Muscle of leg (tissue), 11 donors: ENCODE data around the gene ARHGEF40. TPM values are rescaled to one million over a fixed set of nuclear protein-coding genes. Genes with fewer than 3 reads are reported as not detected.

Source experiments
- DNase-seq: peaks from one replicate; pipeline ENCODE4 v3.0.0; 2013
- H3K27ac ChIP-seq: one replicate; pipeline ENCODE4 v1.5.1; 2013; ENCODE audit warnings: mild to moderate bottlenecking, low read length, control low read depth
- H3K27me3 ChIP-seq: one replicate; pipeline ENCODE4 v1.6.1; 2013; ENCODE audit warnings: low read length; ENCODE audit not compliant: control insufficient read depth, insufficient read depth
- H3K36me3 ChIP-seq: one replicate; pipeline ENCODE4 v1.6.1; 2013; ENCODE audit warnings: low read length; ENCODE audit not compliant: control insufficient read depth, insufficient read depth
- H3K4me1 ChIP-seq: one replicate; pipeline ENCODE4 v1.6.1; 2013; ENCODE audit warnings: low read length; ENCODE audit not compliant: control insufficient read depth, insufficient read depth
- H3K4me3 ChIP-seq: one replicate; pipeline ENCODE4 v1.5.1; 2013; ENCODE audit warnings: low read length, control low read depth
- H3K9me3 ChIP-seq: replicated peaks from 2 replicates; pipeline ENCODE4 v1.6.1; 2013; ENCODE audit warnings: low read depth, low read length; ENCODE audit not compliant: control insufficient read depth
- WGBS: methylation state at CpG from one replicate; pipeline ENCODE4 v1.1.5; 2013; ENCODE audit warnings: missing lambda C conversion rate; ENCODE audit not compliant: insufficient coverage; 5-methylcytosine and 5-hydroxymethylcytosine counted together
- polyA plus RNA-seq, 8 donors: library from polyadenylated mRNA; unstranded; fragments of 120-200 nt; gene quantifications; one replicate each; pipeline versions ENCODE4 v1.2.1 to v1.2.3, GENCODE V29; 2013; ENCODE audit warnings: inconsistent platforms in 1 of 8, low replicate concordance in 1 of 8; ENCODE audit not compliant: insufficient read length in 8 of 8, insufficient read depth in 1 of 8
- total RNA-seq: library from RNA; stranded (reverse); fragments of 120-200 nt; gene quantifications from one replicate; pipeline ENCODE4 v1.2.4, GENCODE V29; 2013

Gene ARHGEF40
- total and polyA plus RNA-seq, 9 donors = 50.5 to 70.2 (median 65.2) TPM

DNA sequence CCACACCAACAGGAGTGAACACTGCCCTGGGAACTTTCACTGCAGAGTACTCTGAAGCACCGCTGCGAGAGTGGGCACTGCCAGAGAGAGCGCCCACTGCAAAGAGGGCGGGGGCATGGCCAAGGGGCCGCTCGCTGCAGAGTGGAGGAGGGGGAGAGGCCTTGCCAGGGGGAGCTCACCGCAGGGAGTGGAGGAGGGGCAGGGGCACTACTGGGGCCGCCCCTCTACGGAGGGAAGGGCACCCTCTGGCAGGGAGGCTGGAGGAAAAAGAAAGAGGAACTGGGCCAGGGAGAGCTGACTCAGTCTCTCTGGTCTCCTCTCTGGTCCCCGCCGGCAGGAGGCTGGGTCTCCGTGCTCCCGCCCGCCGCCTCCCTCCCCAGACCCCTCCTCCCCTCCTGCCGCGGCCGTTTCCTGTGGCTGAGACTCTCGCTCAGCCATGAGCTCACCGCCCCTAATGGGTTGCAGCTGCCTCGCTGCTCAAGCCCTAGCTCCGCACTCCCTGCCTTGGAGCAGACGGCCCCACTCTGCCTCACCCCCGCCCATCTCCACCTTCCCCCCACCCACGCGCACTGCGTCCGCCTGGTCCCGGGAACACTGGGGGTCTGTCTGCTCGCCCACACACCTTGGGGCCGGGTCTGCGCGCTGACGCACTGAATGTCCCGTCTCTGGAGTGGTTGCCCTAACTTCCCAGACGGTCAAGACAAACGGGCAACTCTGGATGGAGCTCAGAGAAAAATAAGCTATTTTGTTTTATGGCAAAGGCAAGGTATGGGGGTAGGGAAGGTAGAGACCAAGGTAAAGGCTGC lies 1.3 kb downstream of the ARHGEF40 start:
- under 1% methylated on average over 27 of the region's 37 CpGs for WGBS
- H3K9me3 ChIP-seq = no peaks in the 10 kb centered on the region
- peaks cover 42% of the 10 kb centered on the region for H3K36me3 ChIP-seq
- peak overlapping the region; percentile 84 for H3K4me3 ChIP-seq
- peak; percentile 99 for DNase-seq
- H3K4me1 ChIP-seq = peaks cover 47% of the 10 kb centered on the region
- peak overlapping the region; percentile 92 for H3K27ac ChIP-seq
- no peaks in the 10 kb centered on the region for H3K27me3 ChIP-seq

DNA sequence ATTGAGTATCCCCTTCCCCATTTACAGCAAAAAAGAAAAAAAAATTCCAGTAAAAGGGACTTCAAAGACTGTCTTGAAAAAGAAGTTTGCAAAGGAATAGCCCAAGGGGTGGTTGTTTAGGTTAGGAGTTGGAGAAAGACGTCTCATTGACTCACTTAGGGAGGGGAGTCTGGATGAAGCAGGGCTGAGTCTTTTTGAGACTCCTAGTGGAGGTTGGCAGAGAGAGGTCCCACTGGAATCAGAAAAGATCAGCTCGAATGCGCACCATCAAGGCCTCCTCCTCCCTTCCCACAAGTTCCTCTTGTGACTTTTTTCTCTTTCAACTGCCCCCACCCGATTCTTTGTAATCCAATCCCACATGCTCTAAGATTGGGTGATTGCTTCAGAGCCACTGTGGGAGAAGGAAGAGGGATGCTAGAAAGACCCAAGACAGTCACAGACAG lies 1.9 kb downstream of the ARHGEF40 start:
- Histone ChIP-seq H3K4me3 (peak overlapping the region; percentile 84), H3K4me1 (peaks cover 47% of the 10 kb centered on the region), H3K36me3 (peaks cover 48% of the 10 kb centered on the region), H3K9me3 (no peaks in the 10 kb centered on the region), H3K27ac (peak overlapping the region; percentile 92), H3K27me3 (no peaks in the 10 kb centered on the region)
- peak; percentile 88 for DNase-seq
- WGBS = 0% methylated on average over 1 of the region's 4 CpGs

DNA sequence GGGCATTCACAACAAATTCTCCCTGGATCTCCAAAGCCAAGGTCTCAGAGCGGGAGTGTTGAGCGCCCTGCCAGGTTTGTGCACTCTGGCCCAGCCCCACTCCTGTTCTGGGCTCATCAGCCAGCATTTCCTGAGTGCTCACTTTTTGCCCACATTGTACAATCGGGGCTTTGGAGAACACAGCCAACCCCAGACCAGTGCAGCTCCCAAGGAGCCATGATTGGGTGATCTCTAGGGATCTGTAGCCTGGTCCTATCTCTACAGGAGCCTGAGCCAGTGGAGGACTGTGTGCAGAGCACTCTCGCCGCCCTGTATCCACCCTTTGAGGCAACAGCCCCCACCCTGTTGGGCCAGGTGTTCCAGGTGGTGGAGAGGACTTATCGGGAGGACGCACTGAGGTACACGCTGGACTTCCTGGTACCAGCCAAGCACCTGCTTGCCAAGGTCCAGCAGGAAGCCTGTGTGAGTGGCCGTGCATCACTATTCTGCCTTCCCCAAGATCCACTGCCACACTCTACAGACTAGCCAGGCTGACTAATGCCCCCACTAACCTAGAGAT lies 2.8 kb downstream of the ARHGEF40 start:
- 86% methylated on average over 7 of the region's 9 CpGs for WGBS
- H3K36me3 ChIP-seq = peaks cover 57% of the 10 kb centered on the region
- no peaks in the 10 kb centered on the region for H3K27me3 ChIP-seq
- no peak for DNase-seq
- peak overlapping the region; percentile 92 for H3K27ac ChIP-seq
- H3K4me1 ChIP-seq = peaks cover 47% of the 10 kb centered on the region
- H3K9me3 ChIP-seq = no peaks in the 10 kb centered on the region
- no peak overlapping the region for H3K4me3 ChIP-seq

DNA sequence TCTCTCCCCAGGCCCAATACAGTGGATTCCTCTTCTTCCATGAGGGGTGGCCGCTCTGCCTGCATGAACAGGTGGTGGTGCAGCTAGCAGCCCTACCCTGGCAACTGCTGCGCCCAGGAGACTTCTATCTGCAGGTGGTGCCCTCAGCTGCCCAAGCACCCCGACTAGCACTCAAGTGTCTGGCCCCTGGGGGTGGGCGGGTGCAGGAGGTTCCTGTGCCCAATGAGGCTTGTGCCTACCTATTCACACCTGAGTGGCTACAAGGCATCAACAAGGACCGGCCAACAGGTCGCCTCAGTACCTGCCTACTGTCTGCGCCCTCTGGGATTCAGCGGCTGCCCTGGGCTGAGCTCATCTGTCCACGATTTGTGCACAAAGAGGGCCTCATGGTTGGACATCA lies 3.8 kb downstream of the ARHGEF40 start:
- peaks cover 67% of the 10 kb centered on the region for H3K36me3 ChIP-seq
- no peak overlapping the region for H3K27ac ChIP-seq
- peaks cover 40% of the 10 kb centered on the region for H3K4me1 ChIP-seq
- H3K9me3 ChIP-seq = no peaks in the 10 kb centered on the region
- DNase-seq = no peak
- no peaks in the 10 kb centered on the region for H3K27me3 ChIP-seq
- 87% methylated on average over 8 of the region's 9 CpGs for WGBS
- H3K4me3 ChIP-seq = no peak overlapping the region

DNA sequence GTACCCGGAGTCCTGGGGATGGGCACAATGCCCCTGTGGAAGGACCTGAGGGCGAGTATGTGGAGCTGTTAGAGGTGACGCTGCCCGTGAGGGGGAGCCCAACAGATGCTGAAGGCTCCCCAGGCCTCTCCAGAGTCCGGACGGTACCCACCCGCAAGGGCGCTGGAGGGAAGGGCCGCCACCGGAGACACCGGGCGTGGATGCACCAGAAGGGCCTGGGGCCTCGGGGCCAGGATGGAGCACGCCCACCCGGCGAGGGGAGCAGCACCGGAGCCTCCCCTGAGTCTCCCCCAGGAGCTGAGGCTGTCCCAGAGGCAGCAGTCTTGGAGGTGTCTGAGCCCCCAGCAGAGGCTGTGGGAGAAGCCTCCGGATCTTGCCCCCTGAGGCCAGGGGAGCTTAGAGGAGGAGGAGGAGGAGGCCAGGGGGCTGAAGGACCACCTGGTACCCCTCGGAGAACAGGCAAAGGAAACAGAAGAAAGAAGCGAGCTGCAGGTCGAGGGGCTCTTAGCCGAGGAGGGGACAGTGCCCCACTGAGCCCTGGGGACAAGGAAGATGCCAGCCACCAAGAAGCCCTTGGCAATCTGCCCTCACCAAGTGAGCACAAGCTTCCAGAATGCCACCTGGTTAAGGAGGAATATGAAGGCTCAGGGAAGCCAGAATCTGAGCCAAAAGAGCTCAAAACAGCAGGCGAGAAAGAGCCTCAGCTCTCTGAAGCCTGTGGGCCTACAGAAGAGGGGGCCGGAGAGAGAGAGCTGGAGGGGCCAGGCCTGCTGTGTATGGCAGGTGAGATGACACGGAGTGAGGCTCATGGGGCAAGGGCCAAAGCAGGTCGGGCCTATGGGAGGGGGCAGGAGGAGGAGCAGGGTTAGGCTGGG lies 4.5 kb downstream of the ARHGEF40 start:
- H3K9me3 ChIP-seq = no peaks in the 10 kb centered on the region
- H3K27me3 ChIP-seq = no peaks in the 10 kb centered on the region
- WGBS = 86% methylated on average over 23 of the region's 26 CpGs
- no peak overlapping the region for H3K4me3 ChIP-seq
- H3K27ac ChIP-seq = no peak overlapping the region
- peaks cover 32% of the 10 kb centered on the region for H3K4me1 ChIP-seq
- H3K36me3 ChIP-seq = peaks cover 74% of the 10 kb centered on the region
- DNase-seq = no peak

DNA sequence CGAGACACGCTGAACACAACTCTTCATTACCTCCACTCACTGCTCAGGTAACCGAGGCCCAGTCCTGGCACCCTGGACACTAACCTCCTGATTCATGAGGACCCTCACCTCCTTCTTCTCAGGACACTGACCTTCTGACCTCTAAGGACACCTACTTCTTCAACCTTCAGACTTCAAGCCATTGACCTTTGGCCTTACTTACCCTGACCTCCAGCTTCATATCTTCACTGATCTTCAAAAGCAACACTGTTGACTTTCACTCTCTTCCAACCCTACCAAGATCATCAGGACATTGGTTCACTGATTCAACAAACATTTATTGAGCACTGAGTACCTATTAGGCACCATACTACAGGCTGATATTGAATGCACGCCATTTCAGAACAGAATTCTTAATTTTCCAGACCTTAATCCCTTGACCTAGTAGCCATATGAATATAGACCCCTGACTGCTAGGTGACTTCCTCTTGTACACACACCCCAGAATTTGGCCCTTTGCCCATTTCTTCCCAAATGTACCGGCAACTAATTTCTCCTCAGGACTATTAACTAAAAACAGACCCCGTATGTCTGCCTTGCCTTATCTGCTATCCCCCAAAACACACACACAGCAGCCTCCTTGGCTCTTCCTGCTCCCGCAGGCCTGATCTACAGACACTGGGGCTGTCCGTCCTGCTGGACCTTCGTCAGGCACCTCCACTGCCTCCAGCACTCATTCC lies 5.8 kb downstream of the ARHGEF40 start:
- Histone ChIP-seq H3K4me3 (no peak overlapping the region), H3K4me1 (peaks cover 27% of the 10 kb centered on the region), H3K27me3 (no peaks in the 10 kb centered on the region), H3K27ac (no peak overlapping the region), H3K9me3 (no peaks in the 10 kb centered on the region), H3K36me3 (peaks cover 87% of the 10 kb centered on the region)
- no peak for DNase-seq
- WGBS = 76% methylated on average over 9 of the region's 9 CpGs

DNA sequence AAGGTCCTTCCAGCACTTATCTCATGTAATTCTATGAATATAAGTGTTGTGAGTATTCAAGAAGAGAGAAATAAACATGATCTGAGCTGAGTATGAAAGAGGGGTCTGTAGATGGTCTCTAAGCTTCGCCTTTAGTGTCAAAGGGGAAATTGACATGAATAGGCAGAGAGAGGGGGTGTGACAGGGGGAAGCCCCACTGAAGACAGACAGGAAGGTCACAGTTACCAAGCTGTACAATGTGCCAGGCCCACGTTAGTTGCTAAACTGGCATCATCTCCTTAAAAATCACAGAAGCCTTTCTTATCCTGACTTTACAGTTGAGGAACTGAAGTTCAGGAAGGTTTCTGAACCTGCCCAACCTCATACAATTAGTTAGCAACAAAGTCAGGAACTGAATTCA lies 7.6 kb downstream of the ARHGEF40 start:
- 81% methylated on average over 2 of the region's 2 CpGs for WGBS
- H3K9me3 ChIP-seq = no peaks in the 10 kb centered on the region
- H3K4me1 ChIP-seq = peaks cover 13% of the 10 kb centered on the region
- H3K4me3 ChIP-seq = no peak overlapping the region
- no peak overlapping the region for H3K27ac ChIP-seq
- no peak for DNase-seq
- H3K27me3 ChIP-seq = no peaks in the 10 kb centered on the region
- peaks cover 100% of the 10 kb centered on the region for H3K36me3 ChIP-seq

DNA sequence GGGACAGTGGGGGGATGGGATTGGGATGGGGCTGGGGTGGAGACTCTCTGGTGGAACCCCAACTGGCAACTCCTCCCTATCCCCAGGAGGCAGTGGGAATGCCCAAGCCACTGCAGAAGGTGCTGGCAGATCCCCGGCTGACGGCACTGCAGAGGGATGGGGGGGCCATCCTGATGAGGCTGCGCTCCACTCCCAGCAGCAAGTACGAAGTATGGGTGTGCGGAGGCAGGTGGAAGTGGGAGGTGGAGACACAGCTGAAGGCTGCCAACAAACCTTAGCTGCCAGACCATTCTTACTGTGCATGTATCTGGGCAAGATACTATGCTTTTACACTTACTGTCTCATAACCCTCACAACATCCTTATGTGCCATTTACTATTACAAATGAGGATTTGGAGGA lies 8.2 kb downstream of the ARHGEF40 start:
- no peak overlapping the region for H3K4me3 ChIP-seq
- H3K9me3 ChIP-seq = no peaks in the 10 kb centered on the region
- WGBS = 100% methylated on average over 1 of the region's 5 CpGs
- DNase-seq = no peak
- peaks cover 98% of the 10 kb centered on the region for H3K36me3 ChIP-seq
- no peak overlapping the region for H3K27ac ChIP-seq
- H3K27me3 ChIP-seq = no peaks in the 10 kb centered on the region
- H3K4me1 ChIP-seq = peaks cover 8% of the 10 kb centered on the region

DNA sequence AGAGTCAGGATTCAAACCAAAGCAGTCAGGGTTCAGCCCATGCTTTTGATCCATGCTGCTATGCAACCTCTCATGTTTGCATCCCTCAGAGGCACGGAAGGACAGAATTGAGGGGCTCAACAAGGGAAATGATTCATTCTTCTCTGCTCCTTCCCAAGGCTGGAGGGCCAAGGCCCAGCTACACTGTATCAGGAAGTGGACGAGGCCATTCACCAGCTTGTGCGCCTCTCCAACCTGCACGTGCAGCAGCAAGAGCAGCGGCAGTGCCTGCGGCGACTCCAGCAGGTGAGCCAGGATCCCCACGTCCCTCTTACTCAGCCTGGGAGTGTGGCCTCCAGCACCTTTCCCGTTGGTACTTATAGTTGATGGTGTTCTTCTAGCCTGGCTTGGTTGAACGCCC lies 8.6 kb downstream of the ARHGEF40 start:
- 82% methylated on average over 6 of the region's 10 CpGs for WGBS

More for the DNA sequence above, 8.6 kb downstream of the ARHGEF40 start:
- Histone ChIP-seq H3K27me3 (no peaks in the 10 kb centered on the region), H3K4me3 (no peak overlapping the region), H3K9me3 (no peaks in the 10 kb centered on the region), H3K4me1 (peaks cover 4% of the 10 kb centered on the region), H3K36me3 (peaks cover 98% of the 10 kb centered on the region), H3K27ac (no peak overlapping the region)
- no peak for DNase-seq
